Type B pancreatic cell (in vitro differentiated cells): ENCODE results near the gene ESR1. TPM values are rescaled to one million over a fixed set of nuclear protein-coding genes. Genes with fewer than 3 reads are reported as not detected.

Experiments used
- DNase-seq: peaks from one replicate; pipeline ENCODE4 v3.0.0; 2021; ENCODE audit warnings: mixed read lengths; ENCODE audit not compliant: unreplicated experiment; ENCODE audit errors: extremely low spot score
- H3K27ac Mint-ChIP-seq: 2 replicates; pipeline ENCODE4 v1.8.0; 2021; ENCODE audit warnings: mild to moderate bottlenecking, mixed read lengths
- H3K27me3 Mint-ChIP-seq: 2 replicates; pipeline ENCODE4 v1.8.0; 2021; ENCODE audit warnings: mixed read lengths
- H3K36me3 Mint-ChIP-seq: 2 replicates; pipeline ENCODE4 v1.8.0; 2021; ENCODE audit warnings: mixed read lengths
- H3K4me1 Mint-ChIP-seq: one replicate; pipeline ENCODE4 v1.8.0; 2021; ENCODE audit warnings: mixed read lengths; ENCODE audit not compliant: unreplicated experiment
- H3K4me3 Mint-ChIP-seq: 2 replicates; pipeline ENCODE4 v1.8.0; 2021; ENCODE audit warnings: mild to moderate bottlenecking, mixed read lengths
- H3K9me3 Mint-ChIP-seq: 2 replicates; pipeline ENCODE4 v1.8.0; 2021; ENCODE audit warnings: mixed read lengths
- total RNA-seq: library from RNA; stranded (reverse); gene quantifications from 2 replicates; pipeline ENCODE4 v1.2.1, GENCODE V29; 2021; ENCODE audit warnings: low replicate concordance
- TF ChIP-seq, protein P1 (sequence below): fragments of 200-600 bp; sonication (generic); conservative IDR thresholded peaks from 2 replicates; pipeline ENCODE4 v1.5.0; 2021; ENCODE audit warnings: antibody characterized with exemption, mild to moderate bottlenecking

ESR1 gene
- total RNA-seq, 1 donor from 2014 or later: 0.24 TPM

DNA sequence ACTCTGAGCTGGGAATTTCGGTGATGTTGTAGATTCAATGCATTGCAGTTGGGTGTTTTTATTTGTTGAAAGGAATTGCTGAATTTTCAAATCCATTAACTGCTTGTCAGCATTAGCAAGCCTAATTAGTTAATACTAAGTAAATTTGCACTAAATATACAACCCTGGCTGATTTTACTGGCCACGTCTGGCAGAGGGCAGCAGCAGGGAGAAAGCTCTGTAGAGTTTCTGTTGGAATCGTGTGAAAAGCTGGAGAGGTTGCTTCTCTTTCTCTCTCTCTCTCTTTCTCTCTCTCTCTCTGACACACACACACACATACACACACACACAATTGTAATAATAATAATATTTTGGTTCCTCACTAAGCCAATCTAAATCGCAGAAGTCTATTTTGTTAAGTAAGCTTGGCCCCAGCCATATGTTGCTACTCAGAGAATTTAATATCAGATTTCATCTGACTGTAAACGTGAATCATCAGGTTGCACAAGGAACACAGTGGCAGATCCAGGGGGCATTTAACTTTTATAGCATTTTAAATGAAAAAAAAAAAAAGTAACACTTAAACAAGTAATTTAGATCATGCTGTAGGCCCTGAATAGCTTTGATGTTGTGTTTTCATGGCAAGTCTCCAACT, 289.5 kb downstream of the ESR1 start:
- TF ChIP-seq, protein P1, sequence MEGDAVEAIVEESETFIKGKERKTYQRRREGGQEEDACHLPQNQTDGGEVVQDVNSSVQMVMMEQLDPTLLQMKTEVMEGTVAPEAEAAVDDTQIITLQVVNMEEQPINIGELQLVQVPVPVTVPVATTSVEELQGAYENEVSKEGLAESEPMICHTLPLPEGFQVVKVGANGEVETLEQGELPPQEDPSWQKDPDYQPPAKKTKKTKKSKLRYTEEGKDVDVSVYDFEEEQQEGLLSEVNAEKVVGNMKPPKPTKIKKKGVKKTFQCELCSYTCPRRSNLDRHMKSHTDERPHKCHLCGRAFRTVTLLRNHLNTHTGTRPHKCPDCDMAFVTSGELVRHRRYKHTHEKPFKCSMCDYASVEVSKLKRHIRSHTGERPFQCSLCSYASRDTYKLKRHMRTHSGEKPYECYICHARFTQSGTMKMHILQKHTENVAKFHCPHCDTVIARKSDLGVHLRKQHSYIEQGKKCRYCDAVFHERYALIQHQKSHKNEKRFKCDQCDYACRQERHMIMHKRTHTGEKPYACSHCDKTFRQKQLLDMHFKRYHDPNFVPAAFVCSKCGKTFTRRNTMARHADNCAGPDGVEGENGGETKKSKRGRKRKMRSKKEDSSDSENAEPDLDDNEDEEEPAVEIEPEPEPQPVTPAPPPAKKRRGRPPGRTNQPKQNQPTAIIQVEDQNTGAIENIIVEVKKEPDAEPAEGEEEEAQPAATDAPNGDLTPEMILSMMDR: no peak
- DNase-seq: no peak
- Mint-ChIP-seq H3K4me1 (peaks cover 34% of the 10 kb centered on the region), H3K4me3 (no peak overlapping the region), H3K27ac (no peak overlapping the region), H3K9me3 (peaks cover 17% of the 10 kb centered on the region), H3K27me3 (peaks cover 4% of the 10 kb centered on the region), H3K36me3 (no peaks in the 10 kb centered on the region)

DNA sequence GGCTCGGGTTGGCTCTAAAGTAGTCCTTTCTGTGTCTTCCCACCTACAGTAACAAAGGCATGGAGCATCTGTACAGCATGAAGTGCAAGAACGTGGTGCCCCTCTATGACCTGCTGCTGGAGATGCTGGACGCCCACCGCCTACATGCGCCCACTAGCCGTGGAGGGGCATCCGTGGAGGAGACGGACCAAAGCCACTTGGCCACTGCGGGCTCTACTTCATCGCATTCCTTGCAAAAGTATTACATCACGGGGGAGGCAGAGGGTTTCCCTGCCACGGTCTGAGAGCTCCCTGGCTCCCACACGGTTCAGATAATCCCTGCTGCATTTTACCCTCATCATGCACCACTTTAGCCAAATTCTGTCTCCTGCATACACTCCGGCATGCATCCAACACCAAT, 291.2 kb downstream of the ESR1 start:
- Mint-ChIP-seq H3K9me3 (peaks cover 17% of the 10 kb centered on the region), H3K27ac (no peak overlapping the region), H3K4me1 (peaks cover 29% of the 10 kb centered on the region), H3K27me3 (peaks cover 7% of the 10 kb centered on the region), H3K4me3 (no peak overlapping the region), H3K36me3 (no peaks in the 10 kb centered on the region)
- no peak for DNase-seq
- TF ChIP-seq, protein P1: no peak

DNA sequence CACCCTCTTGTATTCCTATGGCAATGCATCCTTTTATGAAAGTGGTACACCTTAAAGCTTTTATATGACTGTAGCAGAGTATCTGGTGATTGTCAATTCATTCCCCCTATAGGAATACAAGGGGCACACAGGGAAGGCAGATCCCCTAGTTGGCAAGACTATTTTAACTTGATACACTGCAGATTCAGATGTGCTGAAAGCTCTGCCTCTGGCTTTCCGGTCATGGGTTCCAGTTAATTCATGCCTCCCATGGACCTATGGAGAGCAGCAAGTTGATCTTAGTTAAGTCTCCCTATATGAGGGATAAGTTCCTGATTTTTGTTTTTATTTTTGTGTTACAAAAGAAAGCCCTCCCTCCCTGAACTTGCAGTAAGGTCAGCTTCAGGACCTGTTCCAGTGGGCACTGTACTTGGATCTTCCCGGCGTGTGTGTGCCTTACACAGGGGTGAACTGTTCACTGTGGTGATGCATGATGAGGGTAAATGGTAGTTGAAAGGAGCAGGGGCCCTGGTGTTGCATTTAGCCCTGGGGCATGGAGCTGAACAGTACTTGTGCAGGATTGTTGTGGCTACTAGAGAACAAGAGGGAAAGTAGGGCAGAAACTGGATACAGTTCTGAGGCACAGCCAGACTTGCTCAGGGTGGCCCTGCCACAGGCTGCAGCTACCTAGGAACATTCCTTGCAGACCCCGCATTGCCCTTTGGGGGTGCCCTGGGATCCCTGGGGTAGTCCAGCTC, 292.1 kb downstream of the ESR1 start:
- H3K4me1 Mint-ChIP-seq: peaks cover 21% of the 10 kb centered on the region
- H3K4me3 Mint-ChIP-seq: no peak overlapping the region
- H3K27ac Mint-ChIP-seq: peak overlapping the region; percentile 4
- H3K9me3 Mint-ChIP-seq: peaks cover 12% of the 10 kb centered on the region
- no peaks in the 10 kb centered on the region for H3K36me3 Mint-ChIP-seq
- TF ChIP-seq, protein P1: no peak
- peaks cover 3% of the 10 kb centered on the region for H3K27me3 Mint-ChIP-seq
- DNase-seq: no peak

GRCh38 chr6:152100183-152100618, 292.7 kb downstream of the ESR1 start:
- H3K9me3 Mint-ChIP-seq: peaks cover 7% of the 10 kb centered on the region
- peaks cover 16% of the 10 kb centered on the region for H3K4me1 Mint-ChIP-seq
- no peak overlapping the region for H3K27ac Mint-ChIP-seq
- TF ChIP-seq, protein P1: no peak
- peaks cover 3% of the 10 kb centered on the region for H3K27me3 Mint-ChIP-seq
- DNase-seq: no peak
- H3K36me3 Mint-ChIP-seq: no peaks in the 10 kb centered on the region
- no peak overlapping the region for H3K4me3 Mint-ChIP-seq

DNA sequence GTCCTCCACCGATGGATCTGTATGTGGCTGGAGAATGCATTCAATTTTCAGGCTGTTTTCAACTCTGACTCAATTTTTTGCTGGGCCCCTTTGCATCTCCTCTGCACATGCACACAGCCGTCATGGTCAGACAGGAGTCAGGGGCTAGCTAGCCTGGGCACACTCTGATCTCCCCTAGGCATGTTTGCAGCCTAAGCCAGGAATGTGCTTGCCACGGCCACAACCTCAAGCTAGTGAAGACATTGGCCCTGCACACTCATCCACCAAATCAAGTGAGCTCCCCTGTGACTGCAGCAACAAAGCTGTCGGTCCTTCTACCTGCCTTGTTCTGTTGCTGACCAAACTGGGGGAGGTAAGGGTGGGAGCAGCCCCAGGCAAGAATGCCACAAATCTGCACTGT, 300.5 kb downstream of the ESR1 start:
- H3K27me3 Mint-ChIP-seq: peaks cover 3% of the 10 kb centered on the region
- no peaks in the 10 kb centered on the region for H3K36me3 Mint-ChIP-seq
- no peak overlapping the region for H3K4me3 Mint-ChIP-seq
- H3K27ac Mint-ChIP-seq: no peak overlapping the region
- no peaks in the 10 kb centered on the region for H3K4me1 Mint-ChIP-seq
- no peak for DNase-seq
- TF ChIP-seq, protein P1: no peak
- H3K9me3 Mint-ChIP-seq: peaks cover 5% of the 10 kb centered on the region
